ENCODE measurements around the gene INA.
A peak's percentile ranks its signal among the peaks of the same experiment; 100 is the strongest.
"Not testable (repeated sequence)": the region's sequence is repeated elsewhere in the genome, so short reads cannot be mapped to it uniquely, and the experiment has no call there.

INA gene

DNA sequence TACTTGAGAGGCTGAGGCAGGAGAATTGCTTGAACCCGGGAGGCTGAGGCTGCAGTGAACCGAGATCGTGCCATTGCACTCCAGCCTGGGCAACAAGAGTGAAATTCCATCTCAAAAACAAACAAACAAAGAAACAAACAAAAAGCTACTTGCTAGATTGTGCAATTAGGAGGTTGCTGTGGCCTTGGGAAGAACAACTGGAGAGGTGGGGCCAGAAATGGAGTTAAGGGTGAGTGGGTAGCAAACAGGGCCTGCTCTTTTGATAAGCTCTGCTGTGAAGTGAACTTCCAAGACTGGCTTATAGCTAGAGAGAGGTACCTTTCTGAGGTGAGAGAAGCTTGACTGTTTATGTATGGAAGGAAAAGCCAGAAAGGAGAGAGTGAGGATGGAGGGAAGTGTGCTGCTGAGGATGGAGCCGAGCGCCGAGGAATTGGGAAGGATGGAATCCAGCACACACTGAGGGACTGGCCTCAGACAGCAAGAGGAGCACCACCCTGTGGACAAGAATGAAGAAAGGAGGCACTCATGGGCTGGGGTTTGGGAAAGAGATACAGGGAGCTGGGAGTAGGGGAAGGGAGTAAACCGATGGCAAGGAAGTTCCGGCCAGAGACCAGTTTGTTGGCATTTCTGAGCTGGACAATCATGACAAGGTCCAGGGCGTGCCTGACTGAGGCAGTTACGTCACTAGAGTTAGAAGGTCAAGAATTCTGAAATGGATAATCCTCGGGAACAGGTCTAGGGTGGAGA is 38.3 kb upstream of the INA start:
- H3K9ac ChIP-seq (ENCODE audit: low read length): no peak overlapping the region
- no peaks in the 10 kb centered on the region for H3K9me3 ChIP-seq (replicated peaks; ENCODE audit: insufficient read depth, low read length)
- H3K4me2 ChIP-seq (ENCODE audit: low read depth, low read length): no peak overlapping the region
- peaks cover 12% of the 10 kb centered on the region for H3K4me1 ChIP-seq (ENCODE audit: low read length)
- no peak overlapping the region for H3K27ac ChIP-seq (ENCODE audit: low read length)
- H3K79me2 ChIP-seq (ENCODE audit: low read length): no peaks in the 10 kb centered on the region
- TF ChIP-seq EZH2phosphoT487 (IDR thresholded peaks at IDR 0.05; ENCODE audit: low read length) (no peak), EZH2 (optimal IDR thresholded peaks at IDR 0.05; ENCODE audit: low read depth, low read length) (no peak)
- TF ChIP-seq, protein P1, sequence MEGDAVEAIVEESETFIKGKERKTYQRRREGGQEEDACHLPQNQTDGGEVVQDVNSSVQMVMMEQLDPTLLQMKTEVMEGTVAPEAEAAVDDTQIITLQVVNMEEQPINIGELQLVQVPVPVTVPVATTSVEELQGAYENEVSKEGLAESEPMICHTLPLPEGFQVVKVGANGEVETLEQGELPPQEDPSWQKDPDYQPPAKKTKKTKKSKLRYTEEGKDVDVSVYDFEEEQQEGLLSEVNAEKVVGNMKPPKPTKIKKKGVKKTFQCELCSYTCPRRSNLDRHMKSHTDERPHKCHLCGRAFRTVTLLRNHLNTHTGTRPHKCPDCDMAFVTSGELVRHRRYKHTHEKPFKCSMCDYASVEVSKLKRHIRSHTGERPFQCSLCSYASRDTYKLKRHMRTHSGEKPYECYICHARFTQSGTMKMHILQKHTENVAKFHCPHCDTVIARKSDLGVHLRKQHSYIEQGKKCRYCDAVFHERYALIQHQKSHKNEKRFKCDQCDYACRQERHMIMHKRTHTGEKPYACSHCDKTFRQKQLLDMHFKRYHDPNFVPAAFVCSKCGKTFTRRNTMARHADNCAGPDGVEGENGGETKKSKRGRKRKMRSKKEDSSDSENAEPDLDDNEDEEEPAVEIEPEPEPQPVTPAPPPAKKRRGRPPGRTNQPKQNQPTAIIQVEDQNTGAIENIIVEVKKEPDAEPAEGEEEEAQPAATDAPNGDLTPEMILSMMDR (IDR thresholded peaks at IDR 0.05; ENCODE audit: low read length): no peak
- 0 out of 2 replicates have a peak, but pooled peaks cover 3% of the 10 kb centered on the region for H3F3A ChIP-seq (ENCODE audit: insufficient read depth, low read length)
- no peak for DNase-seq
- H3K36me3 ChIP-seq (replicated peaks; ENCODE audit: insufficient read depth, low read length): no peaks in the 10 kb centered on the region
- H4K20me1 ChIP-seq (ENCODE audit: insufficient read depth, low read length): no peaks in the 10 kb centered on the region
- H3K9me2 ChIP-seq (replicated peaks; ENCODE audit: insufficient read depth, low read length): no peaks in the 10 kb centered on the region
- H2AFZ ChIP-seq (ENCODE audit: low read length): no peak overlapping the region
- no peaks in the 10 kb centered on the region for H3K27me3 ChIP-seq (replicated peaks; ENCODE audit: insufficient read depth, low read length)
- no peak overlapping the region for H3K4me3 ChIP-seq (ENCODE audit: low read length)

DNA sequence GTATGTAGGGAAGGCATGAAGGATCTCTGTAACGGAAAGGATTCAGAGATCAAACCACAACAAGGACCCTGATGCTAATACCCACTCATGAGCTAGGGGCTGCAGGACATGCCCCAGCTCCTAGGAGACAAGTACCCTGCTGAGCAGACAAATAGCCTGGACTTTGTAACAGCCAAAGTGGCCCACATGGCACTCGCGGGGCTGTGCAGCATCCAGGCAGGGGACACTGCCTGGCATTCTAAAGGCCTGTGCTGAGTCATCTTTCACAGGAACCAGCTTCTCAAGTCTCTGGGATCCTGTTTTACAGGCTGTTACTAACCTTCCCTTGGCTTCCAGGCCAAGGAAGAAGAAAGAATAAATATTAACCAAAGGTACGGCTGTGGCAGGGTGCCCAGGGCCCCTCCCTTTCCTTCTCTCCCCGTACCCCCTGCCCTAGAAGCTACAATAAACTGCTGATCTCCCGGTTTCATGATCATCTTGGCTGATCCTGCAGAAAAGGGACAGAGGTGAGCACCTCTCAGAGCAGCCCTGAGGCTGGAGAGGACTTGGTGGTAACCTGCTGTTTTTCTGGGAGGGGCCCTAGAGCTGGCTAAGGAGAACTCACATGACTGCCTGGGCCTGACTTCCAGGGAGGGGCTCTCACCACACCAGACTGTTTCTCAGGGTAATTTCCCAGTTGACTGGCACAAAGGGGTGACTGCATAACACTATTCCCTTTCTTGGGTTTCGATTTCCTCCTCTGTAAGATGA is 35.5 kb upstream of the INA start:
- Histone ChIP-seq H3F3A (ENCODE audit: insufficient read depth, low read length) (0 out of 2 replicates have a peak, but pooled peaks cover 3% of the 10 kb centered on the region), H3K9me3 (replicated peaks; ENCODE audit: insufficient read depth, low read length) (no peaks in the 10 kb centered on the region), H3K4me3 (ENCODE audit: low read length) (no peak overlapping the region), H3K27me3 (replicated peaks; ENCODE audit: insufficient read depth, low read length) (no peaks in the 10 kb centered on the region), H3K27ac (ENCODE audit: low read length) (no peak overlapping the region), H3K79me2 (ENCODE audit: low read length) (no peaks in the 10 kb centered on the region), H3K36me3 (replicated peaks; ENCODE audit: insufficient read depth, low read length) (no peaks in the 10 kb centered on the region), H4K20me1 (ENCODE audit: insufficient read depth, low read length) (no peaks in the 10 kb centered on the region), H3K4me1 (ENCODE audit: low read length) (peaks cover 12% of the 10 kb centered on the region), H3K9ac (ENCODE audit: low read length) (no peak overlapping the region), H3K4me2 (ENCODE audit: low read depth, low read length) (no peak overlapping the region), H2AFZ (ENCODE audit: low read length) (peak overlapping the region; percentile 41; the same call in 1 of the 2 replicates), H3K9me2 (replicated peaks; ENCODE audit: insufficient read depth, low read length) (no peaks in the 10 kb centered on the region)
- no peak for DNase-seq
- no peak for TF ChIP-seq EZH2 (optimal IDR thresholded peaks at IDR 0.05; ENCODE audit: low read depth, low read length)
- TF ChIP-seq, protein P1 (IDR thresholded peaks at IDR 0.05; ENCODE audit: low read length): no peak
- TF ChIP-seq EZH2phosphoT487 (IDR thresholded peaks at IDR 0.05; ENCODE audit: low read length): no peak

DNA sequence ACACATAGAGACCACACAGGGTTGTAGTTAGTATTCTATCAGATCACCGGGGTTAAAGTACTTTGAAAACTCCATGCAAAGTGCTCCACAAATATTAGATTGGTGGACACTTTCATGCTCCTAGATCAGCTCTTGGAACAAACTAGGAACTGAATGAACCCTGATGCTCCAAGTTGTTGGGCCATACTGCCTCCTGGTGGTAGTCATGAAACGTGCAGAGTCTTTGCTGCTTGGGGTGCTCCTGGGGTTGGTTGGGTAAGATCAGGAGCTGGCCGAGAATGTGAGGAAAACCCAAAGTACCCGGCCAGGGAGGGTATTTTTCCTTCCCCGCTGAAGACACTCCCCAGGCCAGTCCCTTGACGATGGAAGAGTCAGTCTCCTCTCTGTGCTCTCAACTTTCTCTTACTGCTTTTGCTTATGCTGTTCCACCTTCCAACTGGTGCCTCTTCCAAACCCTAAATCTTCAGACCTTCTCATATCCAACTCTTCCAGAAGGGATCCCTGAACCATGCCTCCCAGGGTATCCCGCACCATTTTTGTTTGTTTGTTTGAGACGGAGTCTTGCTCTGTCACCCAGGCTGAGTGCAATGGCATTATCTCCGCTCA is 32.2 kb upstream of the INA start:
- no peaks in the 10 kb centered on the region for H3K9me2 ChIP-seq (replicated peaks; ENCODE audit: insufficient read depth, low read length)
- no peak overlapping the region for H3K4me2 ChIP-seq (ENCODE audit: low read depth, low read length)
- no peaks in the 10 kb centered on the region for H3K36me3 ChIP-seq (replicated peaks; ENCODE audit: insufficient read depth, low read length)
- H3K27ac ChIP-seq (ENCODE audit: low read length): no peak overlapping the region
- 0 out of 2 replicates have a peak, but pooled peaks cover 3% of the 10 kb centered on the region for H3F3A ChIP-seq (ENCODE audit: insufficient read depth, low read length)
- no peak overlapping the region for H3K4me3 ChIP-seq (ENCODE audit: low read length)
- TF ChIP-seq EZH2 (optimal IDR thresholded peaks at IDR 0.05; ENCODE audit: low read depth, low read length): no peak
- TF ChIP-seq, protein P1 (IDR thresholded peaks at IDR 0.05; ENCODE audit: low read length): peak; percentile 92
- no peak for TF ChIP-seq EZH2phosphoT487 (IDR thresholded peaks at IDR 0.05; ENCODE audit: low read length)
- H3K79me2 ChIP-seq (ENCODE audit: low read length): no peaks in the 10 kb centered on the region
- H3K4me1 ChIP-seq (ENCODE audit: low read length): peaks cover 12% of the 10 kb centered on the region
- H2AFZ ChIP-seq (ENCODE audit: low read length): no peak overlapping the region
- no peaks in the 10 kb centered on the region for H4K20me1 ChIP-seq (ENCODE audit: insufficient read depth, low read length)
- no peak overlapping the region for H3K9ac ChIP-seq (ENCODE audit: low read length)
- no peaks in the 10 kb centered on the region for H3K9me3 ChIP-seq (replicated peaks; ENCODE audit: insufficient read depth, low read length)
- DNase-seq: peak; percentile 65
- no peaks in the 10 kb centered on the region for H3K27me3 ChIP-seq (replicated peaks; ENCODE audit: insufficient read depth, low read length)

DNA sequence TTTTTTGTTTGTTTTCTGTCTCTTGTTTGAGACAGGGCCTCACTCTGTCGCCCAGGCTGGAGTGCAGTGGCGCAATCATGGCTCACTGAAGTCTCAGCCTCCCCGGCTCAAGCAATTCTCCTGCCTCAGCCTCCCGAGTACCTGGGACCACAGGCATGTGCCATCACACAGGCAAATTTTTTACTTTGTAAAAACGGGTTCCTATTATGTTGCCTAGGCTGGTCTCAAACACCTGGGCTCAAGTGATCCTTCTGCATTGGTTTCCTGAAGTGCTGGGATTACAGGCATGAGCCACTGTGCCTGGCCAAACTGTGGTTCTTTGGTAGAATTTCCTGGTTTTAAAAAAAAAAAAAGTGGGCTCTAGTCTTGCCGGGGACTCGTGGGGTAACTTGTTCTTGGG is 31.4 kb upstream of the INA start, which contains the start of gene RPEL1:
Gene RPEL1, plus strand, starts transcription at position 301 of the 400 bp plus-strand sequence. CDS start 110 bp downstream, outside the sequence.
- not testable (repeated sequence) for H3K9ac ChIP-seq (ENCODE audit: low read length); H4K20me1 ChIP-seq (ENCODE audit: insufficient read depth, low read length); H3K4me2 ChIP-seq (ENCODE audit: low read depth, low read length); H2AFZ ChIP-seq (ENCODE audit: low read length); H3K9me2 ChIP-seq (replicated peaks; ENCODE audit: insufficient read depth, low read length); H3K9me3 ChIP-seq (replicated peaks; ENCODE audit: insufficient read depth, low read length); H3K4me1 ChIP-seq (ENCODE audit: low read length); H3K27me3 ChIP-seq (replicated peaks; ENCODE audit: insufficient read depth, low read length); H3K79me2 ChIP-seq (ENCODE audit: low read length); H3K36me3 ChIP-seq (replicated peaks; ENCODE audit: insufficient read depth, low read length); DNase-seq; H3K4me3 ChIP-seq (ENCODE audit: low read length); H3F3A ChIP-seq (ENCODE audit: insufficient read depth, low read length); H3K27ac ChIP-seq (ENCODE audit: low read length)
